Kidney (tissue), 14 donors: Measurements from ENCODE around the gene INPP5A. TPM values are rescaled to one million over a fixed set of nuclear protein-coding genes. Genes with fewer than 3 reads are reported as not detected.

ENCODE experiments used
- DNase-seq, 5 donors: peaks; one replicate each; pipeline ENCODE4 v3.0.0-alpha.2; 2013 to 2020
- FAIRE-seq: peaks from 2 replicates; lab custom pipeline; 2012; peaks lifted over from hg19 to GRCh38; lab: Jason Lieb, UNC
- H3K27ac ChIP-seq, 2 donors: one replicate each; pipeline ENCODE4 v1.7.0; 2013; ENCODE audit warnings: low read depth in 2 of 2, low read length in 2 of 2, inconsistent platforms in 1 of 2
- H3K27me3 ChIP-seq: one replicate; pipeline ENCODE4 v1.7.1; 2013; ENCODE audit warnings: low read length, inconsistent platforms; ENCODE audit not compliant: control insufficient read depth, insufficient read depth
- H3K36me3 ChIP-seq, 3 donors: one replicate each; pipeline versions ENCODE4 v1.7.0 to v1.7.1; 2013; ENCODE audit warnings: low read length in 3 of 3, control low read depth in 1 of 3, inconsistent platforms in 1 of 3; ENCODE audit not compliant: insufficient read depth in 3 of 3, control insufficient read depth in 2 of 3
- H3K4me1 ChIP-seq, 3 donors: one replicate each; pipeline versions ENCODE4 v1.7.0 to v1.7.1; 2013; ENCODE audit warnings: low read length in 3 of 3, inconsistent platforms in 1 of 3, low read depth in 1 of 3; ENCODE audit not compliant: control insufficient read depth in 2 of 3, insufficient read depth in 2 of 3
- H3K4me3 ChIP-seq, 3 donors: one replicate each; pipeline versions ENCODE4 v1.7.0 to v1.8.1; 2013; ENCODE audit warnings: low read length in 3 of 3, control low read depth in 1 of 3, inconsistent platforms in 1 of 3
- H3K9ac ChIP-seq, 3 donors: one replicate each; pipeline versions ENCODE4 v1.7.0 to v1.7.1; 2013; ENCODE audit warnings: low read length in 3 of 3, control low read depth in 1 of 3, inconsistent platforms in 1 of 3
- H3K9me3 ChIP-seq, 3 donors: one replicate each; pipeline versions ENCODE4 v1.7.0 to v1.7.1; 2013; ENCODE audit warnings: low read length in 3 of 3, control low read depth in 1 of 3, inconsistent platforms in 1 of 3; ENCODE audit not compliant: control insufficient read depth in 2 of 3, insufficient read depth in 1 of 3
- intact Hi-C: fragments of 100-400 bp; cut with DNase I; formaldehyde crosslinking; loops from one replicate; pipeline ENCODE4 v1.11.1; 2022
- polyA plus RNA-seq: library from polyadenylated mRNA; stranded (reverse); fragments of 350-450 nt; fragmentation: Illumina TruSeq; extraction: RNeasy Lipid Tissue Mini Kit (QIAGEN cat#74804); gene quantifications from one replicate; pipeline ENCODE4 v1.2.3, GENCODE V29; 2014; ENCODE audit warnings: low read depth, low replicate concordance; ENCODE audit not compliant: insufficient read depth
- total RNA-seq: library from RNA; stranded (reverse); fragmentation: NEBNext Ultra II Directional; extraction: Animal tissue kit (Norgen Biotek cat#: 25700); gene quantifications from one replicate; pipeline ENCODE4 v1.2.1, GENCODE V29; 2021
- TF ChIP-seq, protein P1 (sequence below): IDR thresholded peaks from 3 replicates; pipeline ENCODE4 v1.5.1; 2012; ENCODE audit warnings: mild to moderate bottlenecking, moderate library complexity, borderline replicate concordance; ENCODE audit not compliant: insufficient read depth; ENCODE audit errors: extremely low read depth
- donor health status: control.
- donor health status: control.
- donor health status: control.
- donor health status: control.
- donor health status: control.
- donor health status: DM: yes; HTN: yes; CAD: no.
- donor health status: Normal renal cell carcinoma (clear cell type).

Gene INPP5A
- total and polyA plus RNA-seq, 2 donors from 2014 or later = 20.8 to 40.3 TPM

DNA sequence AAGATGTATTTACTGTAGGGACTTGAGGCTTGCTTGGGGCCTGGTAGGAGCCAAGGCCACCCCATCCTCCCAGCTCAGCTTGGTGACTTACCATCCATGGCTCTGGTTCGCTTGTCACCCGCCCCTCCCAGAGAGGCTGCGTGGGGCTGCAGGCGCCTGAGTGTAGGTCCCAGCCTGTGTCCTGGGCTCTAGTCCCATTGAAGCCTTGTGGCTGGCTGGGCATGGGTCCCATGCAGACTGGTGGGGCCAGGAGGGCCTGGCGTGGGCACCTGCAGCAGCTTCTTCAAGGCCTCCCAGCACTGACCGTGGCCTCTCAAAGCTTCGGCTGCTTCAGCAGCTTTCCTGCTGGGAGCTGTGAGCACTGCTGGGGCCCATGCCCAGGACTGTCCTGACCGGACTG is 118.1 kb downstream of the INPP5A start:
- Histone ChIP-seq H3K36me3 (peaks cover 0 to 6% (median 5%) of the 10 kb centered on the region in 3 donors), H3K27ac (no peak overlapping the region), H3K4me1 (no peaks in the 10 kb centered on the region), H3K4me3 (no peak overlapping the region), H3K9ac (no peak overlapping the region), H3K27me3 (no peaks in the 10 kb centered on the region), H3K9me3 (no peaks in the 10 kb centered on the region)
- TF ChIP-seq, protein P1, sequence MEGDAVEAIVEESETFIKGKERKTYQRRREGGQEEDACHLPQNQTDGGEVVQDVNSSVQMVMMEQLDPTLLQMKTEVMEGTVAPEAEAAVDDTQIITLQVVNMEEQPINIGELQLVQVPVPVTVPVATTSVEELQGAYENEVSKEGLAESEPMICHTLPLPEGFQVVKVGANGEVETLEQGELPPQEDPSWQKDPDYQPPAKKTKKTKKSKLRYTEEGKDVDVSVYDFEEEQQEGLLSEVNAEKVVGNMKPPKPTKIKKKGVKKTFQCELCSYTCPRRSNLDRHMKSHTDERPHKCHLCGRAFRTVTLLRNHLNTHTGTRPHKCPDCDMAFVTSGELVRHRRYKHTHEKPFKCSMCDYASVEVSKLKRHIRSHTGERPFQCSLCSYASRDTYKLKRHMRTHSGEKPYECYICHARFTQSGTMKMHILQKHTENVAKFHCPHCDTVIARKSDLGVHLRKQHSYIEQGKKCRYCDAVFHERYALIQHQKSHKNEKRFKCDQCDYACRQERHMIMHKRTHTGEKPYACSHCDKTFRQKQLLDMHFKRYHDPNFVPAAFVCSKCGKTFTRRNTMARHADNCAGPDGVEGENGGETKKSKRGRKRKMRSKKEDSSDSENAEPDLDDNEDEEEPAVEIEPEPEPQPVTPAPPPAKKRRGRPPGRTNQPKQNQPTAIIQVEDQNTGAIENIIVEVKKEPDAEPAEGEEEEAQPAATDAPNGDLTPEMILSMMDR = no peak
- intact Hi-C loops = no loop called here
- no peak for FAIRE-seq
- no peak for DNase-seq

DNA sequence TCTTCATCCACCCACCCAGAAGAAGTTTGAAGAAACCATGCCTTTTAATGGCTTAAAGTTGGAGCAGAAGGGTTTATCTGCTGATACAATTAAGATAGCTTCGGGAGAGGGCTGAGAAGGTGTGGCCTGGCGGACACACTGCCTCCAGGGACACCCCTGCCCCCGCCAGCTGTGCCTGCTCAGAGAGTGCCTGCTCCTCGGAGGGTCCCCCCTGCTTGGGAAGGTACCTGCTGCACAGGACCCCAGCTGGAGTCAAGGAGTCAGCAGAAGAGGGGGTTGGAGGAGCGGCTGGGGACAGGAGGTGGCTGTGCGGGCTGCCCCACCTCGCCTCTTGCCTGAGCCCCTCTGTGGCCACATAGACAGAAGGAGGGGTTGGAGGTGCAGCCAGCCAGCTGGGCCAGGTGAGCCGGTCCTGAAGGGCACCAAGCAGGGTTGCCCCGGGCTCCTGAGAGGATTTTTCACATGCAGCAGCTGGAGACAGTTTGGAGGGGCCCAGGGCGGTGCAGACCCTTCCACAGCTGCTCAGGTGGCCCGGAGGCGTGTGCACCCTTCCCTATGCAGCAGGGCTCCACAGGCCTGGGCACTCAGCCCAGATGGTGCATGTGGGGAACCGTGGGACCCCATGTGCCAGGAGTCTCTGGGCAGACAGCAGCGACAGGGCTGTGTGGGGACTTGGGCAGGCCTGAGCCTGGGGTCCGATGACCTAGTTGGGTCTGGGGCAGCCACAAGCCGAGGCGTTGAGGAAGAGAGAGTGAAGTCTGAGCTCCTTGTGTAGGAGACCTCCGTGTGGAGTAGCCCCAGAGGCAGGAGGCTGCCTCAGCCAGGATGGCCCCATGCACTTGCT is 118.9 kb downstream of the INPP5A start:
- no peak overlapping the region for H3K27ac ChIP-seq
- no peaks in the 10 kb centered on the region for H3K9me3 ChIP-seq
- no peak overlapping the region for H3K9ac ChIP-seq
- no peak overlapping the region for H3K4me3 ChIP-seq
- intact Hi-C loops = no loop called here
- TF ChIP-seq, protein P1 = no peak
- no peaks in the 10 kb centered on the region for H3K4me1 ChIP-seq
- H3K27me3 ChIP-seq = no peaks in the 10 kb centered on the region
- DNase-seq (no peak), FAIRE-seq (no peak)
- H3K36me3 ChIP-seq = peaks cover 0 to 6% (median 5%) of the 10 kb centered on the region in 3 donors

DNA sequence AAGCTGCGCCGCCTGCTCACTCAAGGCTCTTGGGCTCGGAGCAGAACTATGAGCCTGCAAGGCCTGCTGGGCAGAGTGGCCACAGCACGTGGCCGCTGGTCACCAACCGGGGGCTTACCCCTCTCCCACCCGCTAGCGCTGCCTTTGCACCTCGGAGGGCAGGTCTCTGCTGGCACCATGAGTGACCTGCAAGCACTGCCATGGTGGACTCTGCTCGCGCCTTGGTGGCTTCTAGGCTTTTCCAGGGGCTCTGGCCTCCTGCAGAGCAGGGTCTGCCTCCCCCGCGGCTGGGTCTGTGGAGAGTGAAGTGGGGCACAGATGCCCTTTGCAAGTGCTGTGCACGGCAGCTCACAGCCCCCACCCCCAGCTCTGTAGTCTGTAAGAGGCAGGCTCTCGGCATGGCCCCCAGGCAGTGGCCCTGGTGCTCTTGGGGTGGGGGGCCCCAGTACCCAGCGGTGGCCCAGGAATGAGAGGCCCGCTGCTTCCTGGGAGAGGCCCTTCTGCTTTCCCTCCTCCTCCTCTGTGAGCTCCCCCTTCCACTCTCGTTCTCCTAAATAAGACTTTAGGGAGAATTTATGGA is 119.6 kb downstream of the INPP5A start:
- intact Hi-C loops = no loop called here
- Histone ChIP-seq H3K4me1 (no peaks in the 10 kb centered on the region), H3K4me3 (no peak overlapping the region), H3K27ac (no peak overlapping the region), H3K9me3 (no peaks in the 10 kb centered on the region), H3K36me3 (peaks cover 0 to 6% (median 5%) of the 10 kb centered on the region in 3 donors), H3K9ac (no peak overlapping the region), H3K27me3 (no peaks in the 10 kb centered on the region)
- no peak for DNase-seq
- TF ChIP-seq, protein P1 = no peak
- no peak for FAIRE-seq
